Ovary (tissue), 9 donors: ENCODE measurements around the gene SLC23A3. TPM values are rescaled to one million over a fixed set of nuclear protein-coding genes. Genes with fewer than 3 reads are reported as not detected.

ENCODE experiments used
- DNase-seq, 5 donors: peaks; one replicate each; pipeline ENCODE4 v3.0.0-alpha.2; 2019 to 2020
- H3K27ac ChIP-seq, 2 donors: fragments of 200-600 bp; one replicate each; pipeline versions ENCODE4 v1.5.1 to v1.8.0; 2019 to 2022
- H3K27me3 ChIP-seq: fragments of 200-600 bp; one replicate; pipeline ENCODE4 v1.8.0; 2022
- H3K36me3 ChIP-seq: fragments of 200-600 bp; sonication (generic); one replicate; pipeline ENCODE4 v1.5.1; 2019
- H3K4me1 ChIP-seq: one replicate; pipeline ENCODE4 v1.8.1; 2013; ENCODE audit warnings: mild to moderate bottlenecking, moderate library complexity; ENCODE audit not compliant: insufficient read depth
- H3K4me3 ChIP-seq: fragments of 200-600 bp; sonication (generic); one replicate; pipeline ENCODE4 v1.5.1; 2017
- H3K9me3 ChIP-seq, 2 donors: fragments of 200-600 bp in 1 of 2; sonication (generic) in 1 of 2; one replicate each; pipeline versions ENCODE4 v1.5.1 to v1.8.1; 2013 to 2019; ENCODE audit warnings: mild to moderate bottlenecking in 1 of 2, moderate library complexity in 1 of 2
- CTCF ChIP-seq, 3 donors: fragments of 450-650 bp in 2 of 3; fragments of 200-600 bp in 1 of 3; IDR thresholded peaks; one replicate each; pipeline versions ENCODE4 v1.5.1 to v1.8.0; 2016 to 2022; ENCODE audit warnings: antibody characterized with exemption in 3 of 3, mild to moderate bottlenecking in 1 of 3
- EP300 ChIP-seq: sonication (generic); formaldehyde crosslinking; IDR thresholded peaks from one replicate; pipeline ENCODE4 v1.6.1; 2017; ENCODE audit warnings: antibody characterized with exemption
- POLR2A ChIP-seq: fragments of 450-650 bp; IDR thresholded peaks from one replicate; pipeline ENCODE4 v1.6.1; 2017; ENCODE audit warnings: antibody characterized with exemption, mild to moderate bottlenecking, moderate library complexity
- WGBS, 3 donors: extraction: QIAGEN DNeasy Blood & Tissue Kit in 1 of 3; methylation state at CpG; one replicate each; pipeline versions ENCODE4 v1.1.5 to v1.1.7; 2013 to 2017; 5-methylcytosine and 5-hydroxymethylcytosine counted together
- intact Hi-C, 4 donors: fragments of 100-400 bp; cut with DNase I; formaldehyde crosslinking; loops; one replicate each; pipeline versions ENCODE4 v1.11.0 to v1.15.1; 2022 to 2023
- polyA plus RNA-seq, 2 donors: library from polyadenylated mRNA; stranded (reverse); fragments of 200-250 nt in 1 of 2; fragments of 350-450 nt in 1 of 2; fragmentation: Illumina TruSeq in 1 of 2; extraction: RNeasy Lipid Tissue Mini Kit (QIAGEN cat#74804) in 1 of 2; gene quantifications; one replicate each; pipeline ENCODE4 v1.2.3, GENCODE V29; 2013 to 2014
- total RNA-seq, 7 donors: library from RNA; depleted of rRNA in 2 of 7; stranded (reverse); fragments of >200 nt in 2 of 7; fragmentation: NEBNext Ultra II Directional in 3 of 7; extraction: Animal tissue kit (Norgen Biotek cat#: 25700) in 3 of 7; gene quantifications; one replicate each; pipeline versions ENCODE4 v1.1.0 to v1.2.4, GENCODE V29; 2016 to 2023
- donor health status: DM: no; HTN: no; CAD: no; lungs with moderate emphysema.
- donor health status: DM: no; HTN: no; CAD: no.
- donor health status: Bipolar disorder and iron deficiency.
- donor health status: DM: yes; HTN: yes; CAD: no.
- donor health status: DM: no; HTN: no; CAD: no.
- donor health status: DM: yes; HTN: yes; CAD: no.

Gene SLC23A3
- total and polyA plus RNA-seq, 9 donors: 0.81 to 4.5 (median 1.3) TPM

DNA sequence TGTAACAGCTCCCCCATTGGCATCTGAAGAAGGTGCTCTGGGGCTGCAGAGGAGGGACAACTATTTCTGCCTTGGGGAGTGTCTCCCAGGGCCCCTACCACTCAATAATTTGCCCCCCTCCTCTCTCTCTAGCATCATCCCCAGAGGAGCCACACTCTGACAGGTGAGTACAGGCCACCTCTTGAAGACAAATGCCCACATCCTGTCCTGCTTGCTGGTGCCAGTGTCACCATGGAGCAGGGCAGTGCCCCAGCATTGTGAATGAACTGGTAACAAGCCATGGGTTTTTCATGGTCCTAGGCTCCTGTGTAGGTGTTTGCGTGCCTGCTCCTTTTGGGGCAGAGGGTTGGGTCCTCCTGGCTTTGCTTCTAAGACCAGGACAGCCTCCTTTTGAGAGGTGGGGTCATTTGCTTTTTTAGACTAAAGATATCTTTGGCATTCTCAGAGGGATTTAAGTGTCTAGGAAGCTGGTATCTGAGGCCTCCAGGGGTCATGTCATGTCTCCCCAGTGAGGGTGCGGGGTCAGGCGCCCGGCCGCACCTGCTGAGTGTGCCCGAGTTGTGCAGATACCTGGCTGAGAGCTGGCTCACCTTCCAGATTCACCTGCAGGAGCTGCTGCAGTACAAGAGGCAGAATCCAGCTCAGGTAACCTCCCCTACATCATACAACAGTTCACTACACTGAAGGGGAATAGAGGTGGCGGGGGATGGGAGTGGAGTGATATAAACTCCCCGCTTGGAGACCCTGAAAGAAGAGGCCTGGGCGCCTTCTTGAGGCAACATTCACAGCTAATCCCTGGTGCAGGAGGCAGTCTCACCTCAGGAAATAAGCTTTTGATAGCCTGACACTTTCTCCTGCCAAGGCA is 10.0 kb upstream of the SLC23A3 start:
- Histone ChIP-seq H3K36me3 (no peaks in the 10 kb centered on the region), H3K27me3 (no peaks in the 10 kb centered on the region), H3K4me1 (peaks cover 8% of the 10 kb centered on the region), H3K27ac (no peak overlapping the region), H3K4me3 (no peak overlapping the region), H3K9me3 (no peaks in the 10 kb centered on the region)
- WGBS, 3 donors: 90 to 93% (median 91%) methylated on average over 9 of the region's 9 CpGs
- no peak for TF ChIP-seq CTCF (IDR thresholded peaks at IDR 0.05)
- peak in 1 of 5 donors; percentile 12 for DNase-seq
- intact Hi-C loops: loop anchor here in 2 of 4 donors (5.0 to 10.0 kb wide), 4 partner anchors 37 to 1165 kb away; partner anchors contain the start of genes ABCB6 (in 2 of the 2), ANKZF1 (in 1 of the 2) and ATG9A (in 1 of the 2)

- Histone ChIP-seq H3K27ac (peak overlapping the region; percentile 87 to 94), H3K27me3 (no peaks in the 10 kb centered on the region), H3K9me3 (no peaks in the 10 kb centered on the region), H3K4me3 (peak overlapping the region; percentile 97), H3K36me3 (no peaks in the 10 kb centered on the region), H3K4me1 (peaks cover 8% of the 10 kb centered on the region)
- 3 to 6% (median 5%) methylated on average over 27 to 45 of the region's 45 CpGs for WGBS, 3 donors
- intact Hi-C loops: loop anchor here in 2 of 4 donors (5.0 to 10.0 kb wide), 4 partner anchors 39 to 1164 kb away; partner anchors contain the start of genes ABCB6 (in 1 of the 2), ANKZF1 (in 1 of the 2) and ATG9A (in 1 of the 2)
- TF ChIP-seq POLR2A (no peak), EP300 (no peak), CTCF (IDR thresholded peaks at IDR 0.05) (no peak)
- peak in 3 of 5 donors; percentile 62 to 79 (median 73) for DNase-seq
These were observed 8.7 kb upstream of the SLC23A3 start for GRCh38 chr2:219178377-219179175.

GRCh38 chr2:219177552-219178376 is 7.9 kb upstream of the SLC23A3 start, which contains the start of gene RETREG2:
RETREG2 (plus strand) TSS chr2:219178275; CDS start chr2:219178353, 78 bp downstream.
- no peaks in the 10 kb centered on the region for H3K36me3 ChIP-seq
- peak; percentile 88 to 91 (median 89) for DNase-seq
- intact Hi-C loops: loop anchor here in 2 of 4 donors (2.0 to 10.0 kb wide), 5 partner anchors 17 to 1163 kb away; partner anchors contain the start of genes ABCB6 (in 1 of the 2), ANKZF1 (in 1 of the 2), ATG9A (in 1 of the 2) and NHEJ1 (in 1 of the 2)
- H3K9me3 ChIP-seq: no peaks in the 10 kb centered on the region
- peak within 1 kb of the TSS; percentile 97 for H3K4me3 ChIP-seq
- WGBS, 3 donors: 0% methylated on average over 45 to 67 of the region's 67 CpGs
- H3K27ac ChIP-seq: peak within 1 kb of the TSS; percentile 87 to 94
- TF ChIP-seq EP300 (no peak), CTCF (IDR thresholded peaks at IDR 0.05) (peak in 2 of 3 donors; percentile 46 to 70), POLR2A (peak; percentile 99)
- peaks cover 8% of the 10 kb centered on the region for H3K4me1 ChIP-seq
- H3K27me3 ChIP-seq: no peaks in the 10 kb centered on the region
